ENCODE results near the gene PSMC3IP. TPM values are rescaled to one million over a fixed set of nuclear protein-coding genes. Genes with fewer than 3 reads are reported as not detected.

PSMC3IP gene
- total RNA-seq, 1 experiment from 2014 or later: 37.4 TPM

GRCh38 chr17:42584880-42585279, 7.4 kb upstream of the PSMC3IP start:
- Histone ChIP-seq H3K9me3 (ENCODE audit: control insufficient read depth, low read depth, low read length) (no peaks in the 10 kb centered on the region), H3T11ph (ENCODE audit: low read length) (no peak overlapping the region), H3K18ac (ENCODE audit: insufficient read length, low read depth, low read length) (no peak overlapping the region), H3K27ac (ENCODE audit: insufficient read length, low read depth, low read length) (no peak overlapping the region), H3K23me2 (ENCODE audit: insufficient read length, low read depth, low read length, poor library complexity, severe bottlenecking) (no peaks in the 10 kb centered on the region), H2AFZ (ENCODE audit: low read length) (no peak overlapping the region), H3K4me1 (ENCODE audit: insufficient read depth, low read length) (no peaks in the 10 kb centered on the region), H4K8ac (replicated peaks; ENCODE audit: insufficient read length, low read depth, low read length) (no peak overlapping the region), H3K79me2 (ENCODE audit: insufficient read depth, low read length) (no peaks in the 10 kb centered on the region), H2BK12ac (ENCODE audit: insufficient read length, low read depth, low read length) (no peak overlapping the region), H2BK20ac (ENCODE audit: low read depth, low read length, poor library complexity, severe bottlenecking) (no peak overlapping the region), H3K4me2 (ENCODE audit: insufficient read depth, insufficient read length, low read length) (no peak overlapping the region), H4K20me1 (ENCODE audit: control insufficient read depth, insufficient read depth, insufficient read length) (no peaks in the 10 kb centered on the region), H2BK120ac (ENCODE audit: low read depth, low read length, poor library complexity, severe bottlenecking) (no peak overlapping the region), H3K27me3 (ENCODE audit: insufficient read depth, low read length) (no peaks in the 10 kb centered on the region; the same call in 1 of the 2 replicates), H2AK5ac (ENCODE audit: insufficient read length, low read length) (no peak overlapping the region), H3K56ac (ENCODE audit: insufficient read length, low read depth, low read length) (no peak overlapping the region), H2BK15ac (ENCODE audit: low read depth, low read length) (no peak overlapping the region), H3K4ac (ENCODE audit: low read depth, low read length) (no peak overlapping the region), H2BK5ac (ENCODE audit: insufficient read length, low read length) (no peak overlapping the region), H3K23ac (ENCODE audit: insufficient read length, low read depth, low read length) (no peak overlapping the region), H3K9ac (ENCODE audit: extremely low read depth, insufficient read length, low read length) (no peak overlapping the region), H4K5ac (ENCODE audit: insufficient read length, low read depth, low read length) (no peak overlapping the region), H3K79me1 (ENCODE audit: insufficient read depth, low read depth, low read length, poor library complexity, severe bottlenecking) (no peaks in the 10 kb centered on the region), H3K14ac (ENCODE audit: insufficient read depth, low read length) (no peak overlapping the region), H4K91ac (ENCODE audit: insufficient read length, low read depth, low read length) (no peak overlapping the region)
- no peak for DNase-seq
- H3K4me3 Mint-ChIP-seq: no peak overlapping the region
- no CpG with 5 or more reads among the region's 9 CpGs for WGBS (ENCODE audit: extremely low coverage, insufficient read length, low lambda C conversion rate)
- no peak for TF ChIP-seq CTCF (conservative IDR thresholded peaks at IDR 0.05)
- H3K27ac Mint-ChIP-seq: no peak overlapping the region; a peak in 1 of 7 replicates
- H3K27me3 Mint-ChIP-seq (ENCODE audit: low read depth): no peaks in the 10 kb centered on the region
- H3K9me3 Mint-ChIP-seq: no peaks in the 10 kb centered on the region
- H3K36me3 Mint-ChIP-seq (ENCODE audit: insufficient read depth in 1 of 3, low read depth in 3 of 3): peaks cover 18 to 84% (median 64%) of the 10 kb centered on the region in 3 experiments; a peak in 6 of 7 replicates
- no peaks in the 10 kb centered on the region for H3K4me1 Mint-ChIP-seq
